HG03565 (cell line): ENCODE results near the gene TNKS1BP1.
"Not testable (repeated sequence)": the region's sequence is repeated elsewhere in the genome, so short reads cannot be mapped to it uniquely, and the experiment has no call there.

Source experiments
- ATAC-seq: cut with Tn5 transposase; IDR thresholded peaks from one replicate; pipeline ENCODE4 v1.9.1; 2021; ENCODE audit warnings: mild to moderate bottlenecking, moderate library complexity; ENCODE audit not compliant: unreplicated experiment

The TNKS1BP1 gene

GRCh38 chr11:57356268-57356667, 31.5 kb upstream of the TNKS1BP1 start:
- no peak for ATAC-seq

- no peak for ATAC-seq
Observed at GRCh38 chr11:57354699-57355098, 29.9 kb upstream of the TNKS1BP1 start.

GRCh38 chr11:57353852-57354251, 29.1 kb upstream of the TNKS1BP1 start:
- ATAC-seq, result no peak

GRCh38 chr11:57353446-57353845, 28.7 kb upstream of the TNKS1BP1 start:
- no peak for ATAC-seq

GRCh38 chr11:57353036-57353435, 28.3 kb upstream of the TNKS1BP1 start:
- no peak for ATAC-seq

GRCh38 chr11:57349491-57350274, 24.9 kb upstream of the TNKS1BP1 start:
- ATAC-seq, result no peak

- ATAC-seq, result no peak
Observed at GRCh38 chr11:57348636-57349313, 24.0 kb upstream of the TNKS1BP1 start.

- ATAC-seq, result no peak
Observed at GRCh38 chr11:57348052-57348451, 23.3 kb upstream of the TNKS1BP1 start.

- no peak for ATAC-seq
Observed at GRCh38 chr11:57347336-57347735, 22.6 kb upstream of the TNKS1BP1 start.

GRCh38 chr11:57345555-57346211, 20.9 kb upstream of the TNKS1BP1 start:
- peak; percentile 62 for ATAC-seq

- ATAC-seq, result no peak
Observed at GRCh38 chr11:57344826-57345225, 20.1 kb upstream of the TNKS1BP1 start.

- ATAC-seq, result no peak
Observed at GRCh38 chr11:57343825-57344224, 19.1 kb upstream of the TNKS1BP1 start.

GRCh38 chr11:57342702-57343101, 17.9 kb upstream of the TNKS1BP1 start:
- ATAC-seq, result no peak

GRCh38 chr11:57341250-57341808, 16.6 kb upstream of the TNKS1BP1 start:
- no peak for ATAC-seq

- ATAC-seq, result no peak
Observed at GRCh38 chr11:57340039-57340615, 15.4 kb upstream of the TNKS1BP1 start.

GRCh38 chr11:57339328-57339727, 14.6 kb upstream of the TNKS1BP1 start:
- no peak for ATAC-seq

- ATAC-seq, result no peak
Observed at GRCh38 chr11:57338142-57338541, 13.4 kb upstream of the TNKS1BP1 start, which contains the start of gene P2RX3. Gene P2RX3, plus strand, starts transcription at chr11:57338352. Its CDS starts 199 bp downstream, at chr11:57338551.

GRCh38 chr11:57336856-57337255, 12.1 kb upstream of the TNKS1BP1 start:
- not testable (repeated sequence) for ATAC-seq

- no peak for ATAC-seq
Observed at GRCh38 chr11:57336111-57336666, 11.4 kb upstream of the TNKS1BP1 start.

GRCh38 chr11:57335343-57336110, 10.8 kb upstream of the TNKS1BP1 start, which contains the start of gene SSRP1:
Gene SSRP1, minus strand, starts transcription at chr11:57335892. Its CDS starts 771 bp downstream, at chr11:57335121.
- peak; percentile 99 for ATAC-seq
